B cell (primary cell): ENCODE results near the gene LRTM2. TPM values are rescaled to one million over a fixed set of nuclear protein-coding genes. Genes with fewer than 3 reads are reported as not detected.

Source experiments
- ATAC-seq: fragments of 200-7000 bp; cut with Tn5 transposase; one replicate; pipeline ENCODE4 v1.10.0; 2021; ENCODE audit warnings: low read depth, mild to moderate bottlenecking, moderate number of reproducible peaks, moderate library complexity
- CTCF ChIA-PET: fragments of 350-600 bp; sonication (Branson Sonifier 250); formaldehyde crosslinking; loops from one replicate; lab custom pipeline; 2021; ENCODE audit warnings: antibody characterized with exemption, inconsistent platforms; lab: Charles Lee
- POLR2A ChIA-PET: fragments of 350-600 bp; sonication (Branson Sonifier 250); formaldehyde crosslinking; loops from one replicate; lab custom pipeline; 2021; ENCODE audit warnings: antibody characterized with exemption; lab: Charles Lee
- DNase-seq: peaks from one replicate; pipeline ENCODE4 v3.0.0; 2013
- H2AFZ ChIP-seq: 2 replicates; pipeline ENCODE4 v1.6.1; 2012; ENCODE audit warnings: mild to moderate bottlenecking, low read depth, low read length; ENCODE audit not compliant: insufficient read depth, poor library complexity, severe bottlenecking
- H3K27ac ChIP-seq, 2 donors: 1 replicate in 1 of 2; 2 replicates in 1 of 2; pipeline ENCODE4 v1.5.1; 2012 to 2013; ENCODE audit warnings: low read length in 2 of 2, mild to moderate bottlenecking in 2 of 2, moderate library complexity in 1 of 2
- H3K27me3 ChIP-seq, 4 experiments: fragments of 200-600 bp in 1 of 4; sonication (generic) in 1 of 4; replicated peaks in 1 of 4; 1 replicate in 2 of 4; 2 replicates in 2 of 4; pipeline versions ENCODE4 v1.6.1 to v1.7.0; 2013 to 2016; ENCODE audit warnings: low read length in 3 of 4, mild to moderate bottlenecking in 2 of 4, mixed read lengths in 1 of 4, moderate library complexity in 1 of 4; ENCODE audit not compliant: insufficient read depth in 4 of 4, control insufficient read depth in 3 of 4; ENCODE audit errors: control extremely low read depth in 1 of 4
- H3K36me3 ChIP-seq, 2 experiments: replicated peaks in 1 of 2; 1 replicate in 1 of 2; 2 replicates in 1 of 2; pipeline versions ENCODE4 v1.6.1 to v1.7.1; 2013; ENCODE audit warnings: low read length in 1 of 2; ENCODE audit not compliant: insufficient read depth in 2 of 2, control insufficient read depth in 1 of 2; ENCODE audit errors: control extremely low read depth in 1 of 2, extremely low read depth in 1 of 2
- H3K4me1 ChIP-seq, 2 donors: fragments of 200-600 bp in 1 of 2; sonication (generic) in 1 of 2; 1 replicate in 1 of 2; 2 replicates in 1 of 2; pipeline versions ENCODE4 v1.5.1 to v1.6.1; 2013 to 2017; ENCODE audit warnings: low read length in 2 of 2; ENCODE audit not compliant: control insufficient read depth in 2 of 2, insufficient read depth in 2 of 2
- H3K4me2 ChIP-seq: replicated peaks from 2 replicates; pipeline ENCODE3; 2012; ENCODE audit warnings: mild to moderate bottlenecking, low read depth, low read length; ENCODE audit not compliant: poor library complexity, severe bottlenecking
- H3K4me3 ChIP-seq, 5 experiments: fragments of 200-600 bp in 1 of 5; sonication (generic) in 1 of 5; 1 replicate in 3 of 5; 2 replicates in 2 of 5; pipeline versions ENCODE4 v1.5.1 to v1.7.0; 2011 to 2016; ENCODE audit warnings: low read length in 4 of 5, mild to moderate bottlenecking in 4 of 5, low read depth in 2 of 5, control low read depth in 1 of 5, moderate library complexity in 1 of 5; ENCODE audit not compliant: insufficient read depth in 1 of 5; ENCODE audit errors: control extremely low read depth in 1 of 5, extremely low read depth in 1 of 5
- H3K79me2 ChIP-seq: fragments of 200-600 bp; sonication (generic); one replicate; pipeline ENCODE4 v1.6.0; 2016; ENCODE audit warnings: low read length; ENCODE audit not compliant: control insufficient read depth, insufficient read depth
- H3K9ac ChIP-seq: fragments of 200-600 bp; sonication (generic); 2 replicates; pipeline ENCODE4 v1.6.1; 2017; ENCODE audit warnings: mild to moderate bottlenecking, low read length, moderate library complexity
- H3K9me3 ChIP-seq, 3 donors: one replicate each; pipeline versions ENCODE4 v1.6.1 to v1.7.1; 2013; ENCODE audit warnings: low read length in 2 of 3; ENCODE audit not compliant: control insufficient read depth in 2 of 3, insufficient read depth in 1 of 3; ENCODE audit errors: control extremely low read depth in 1 of 3
- H4K20me1 ChIP-seq: 2 replicates; pipeline ENCODE4 v1.6.0; 2012; ENCODE audit warnings: mild to moderate bottlenecking, low read length; ENCODE audit not compliant: insufficient read depth, control insufficient read depth, poor library complexity, severe bottlenecking
- H3K27ac Mint-ChIP-seq: one replicate; pipeline ENCODE4 v1.8.0; 2021; ENCODE audit warnings: mixed read lengths
- H3K27me3 Mint-ChIP-seq: one replicate; pipeline ENCODE4 v1.8.0; 2021; ENCODE audit warnings: mixed read lengths
- H3K4me1 Mint-ChIP-seq: one replicate; pipeline ENCODE4 v1.8.0; 2021; ENCODE audit warnings: mixed read lengths
- H3K4me3 Mint-ChIP-seq: one replicate; pipeline ENCODE4 v1.8.0; 2021; ENCODE audit warnings: mixed read lengths
- H3K9me3 Mint-ChIP-seq: one replicate; pipeline ENCODE4 v1.8.0; 2022; ENCODE audit warnings: mixed read lengths; ENCODE audit not compliant: insufficient read depth
- EZH2 ChIP-seq: IDR thresholded peaks from 2 replicates; pipeline ENCODE4 v1.6.1; 2012; ENCODE audit warnings: borderline replicate concordance, low read depth, mild to moderate bottlenecking, moderate library complexity, low read length; ENCODE audit not compliant: insufficient read depth, poor library complexity, severe bottlenecking
- WGBS: methylation state at CpG from one replicate; pipeline ENCODE4 v1.1.5; 2013; ENCODE audit warnings: missing lambda C conversion rate; ENCODE audit not compliant: insufficient coverage; 5-methylcytosine and 5-hydroxymethylcytosine counted together
- intact Hi-C: fragments of 100-400 bp; cut with micrococcal nuclease; formaldehyde crosslinking; loops from one replicate; pipeline ENCODE4 v1.10.0; 2022
- polyA plus RNA-seq: library from polyadenylated mRNA; depleted of rRNA; stranded (reverse); fragments of >200 nt; gene quantifications from 2 replicates; pipeline ENCODE4 v1.2.3, GENCODE V29; 2012
- total RNA-seq, 2 donors: library from RNA; stranded (reverse); fragments of 120-200 nt in 1 of 2; gene quantifications; 1 replicate in 1 of 2; 2 replicates in 1 of 2; pipeline versions ENCODE4 v1.2.3 to v1.2.4, GENCODE V29; 2013 to 2022
- TF ChIP-seq, protein P1 (sequence below): fragments of 200-600 bp; IDR thresholded peaks from one replicate; pipeline ENCODE4 v1.8.0; 2022; ENCODE audit warnings: antibody characterized with exemption, mild to moderate bottlenecking

LRTM2 gene
- total and polyA plus RNA-seq, 2 donors (not counting 1 experiment from before 2014, with no cell fraction given), result not detected

DNA sequence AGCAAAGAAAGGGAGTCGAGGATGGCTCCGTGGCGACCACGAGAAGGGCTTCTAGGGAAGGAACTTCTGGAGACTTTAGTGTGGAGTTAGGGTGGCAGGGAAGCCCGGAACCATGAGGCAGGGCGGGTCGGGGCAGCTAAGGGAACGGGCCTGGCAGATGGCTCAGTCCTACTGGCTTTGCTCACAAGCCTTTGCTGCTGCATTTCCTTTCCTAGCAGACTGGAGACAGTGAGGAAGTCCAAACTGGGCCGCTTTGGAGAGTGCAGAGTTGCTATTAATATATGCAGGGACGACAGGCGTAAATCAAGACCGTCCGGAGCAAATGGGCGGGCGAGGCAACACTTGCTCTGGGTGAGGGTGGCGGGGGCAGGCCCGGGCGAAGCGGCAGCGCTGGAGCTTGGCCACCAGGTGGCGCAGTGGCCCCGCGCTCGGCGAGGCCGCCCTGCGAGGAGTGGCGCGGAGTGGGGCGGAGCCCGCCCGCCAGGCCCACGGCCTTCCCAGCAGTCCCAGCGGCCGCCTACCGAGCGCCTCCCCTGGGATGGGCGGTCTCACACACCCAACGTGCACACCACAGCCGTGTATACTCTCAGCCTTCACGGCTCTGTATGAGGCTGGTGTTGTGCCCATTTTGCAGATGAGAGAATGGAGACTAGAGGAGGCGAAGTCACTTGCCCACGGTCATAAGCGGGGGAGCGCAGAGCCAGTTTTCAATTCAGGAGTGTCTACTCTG is 24.4 kb upstream of the LRTM2 start:
- Mint-ChIP-seq H3K27me3 (no peaks in the 10 kb centered on the region), H3K9me3 (no peaks in the 10 kb centered on the region), H3K27ac (peak overlapping the region; percentile 97), H3K4me3 (peak overlapping the region; percentile 98), H3K4me1 (peaks cover 33% of the 10 kb centered on the region)
- Histone ChIP-seq H3K36me3 (no peaks in the 10 kb centered on the region), H3K27ac (peak overlapping the region; percentile 67 to 83), H4K20me1 (no peaks in the 10 kb centered on the region), H2AFZ (peak overlapping the region; percentile 88), H3K4me3 (peak overlapping the region; percentile 64 to 88 (median 67)), H3K27me3 (no peaks in the 10 kb centered on the region), H3K9me3 (no peaks in the 10 kb centered on the region), H3K4me1 (peaks cover 14 to 37% of the 10 kb centered on the region in 2 donors), H3K9ac (peak overlapping the region; percentile 80), H3K4me2 (peak overlapping the region; percentile 94), H3K79me2 (no peaks in the 10 kb centered on the region)
- intact Hi-C loops, result loop anchor here (1.0 kb wide), 6 partner anchors 8 to 495 kb away; partner anchors contain the start of gene DCP1B
- ChIA-PET POLR2A (interaction anchor here (1.6 to 1.7 kb wide), 2 partner anchors 128 to 144 kb away, joined by 6 to 17 read pairs; no protein-coding TSS in a partner anchor), CTCF (interaction anchor here (0.6 to 15.6 kb wide), 11 partner anchors 104 to 411 kb away, joined by 3 to 620 read pairs (median 4); partner anchors contain the start of gene CACNA2D4)
- TF ChIP-seq, protein P1, sequence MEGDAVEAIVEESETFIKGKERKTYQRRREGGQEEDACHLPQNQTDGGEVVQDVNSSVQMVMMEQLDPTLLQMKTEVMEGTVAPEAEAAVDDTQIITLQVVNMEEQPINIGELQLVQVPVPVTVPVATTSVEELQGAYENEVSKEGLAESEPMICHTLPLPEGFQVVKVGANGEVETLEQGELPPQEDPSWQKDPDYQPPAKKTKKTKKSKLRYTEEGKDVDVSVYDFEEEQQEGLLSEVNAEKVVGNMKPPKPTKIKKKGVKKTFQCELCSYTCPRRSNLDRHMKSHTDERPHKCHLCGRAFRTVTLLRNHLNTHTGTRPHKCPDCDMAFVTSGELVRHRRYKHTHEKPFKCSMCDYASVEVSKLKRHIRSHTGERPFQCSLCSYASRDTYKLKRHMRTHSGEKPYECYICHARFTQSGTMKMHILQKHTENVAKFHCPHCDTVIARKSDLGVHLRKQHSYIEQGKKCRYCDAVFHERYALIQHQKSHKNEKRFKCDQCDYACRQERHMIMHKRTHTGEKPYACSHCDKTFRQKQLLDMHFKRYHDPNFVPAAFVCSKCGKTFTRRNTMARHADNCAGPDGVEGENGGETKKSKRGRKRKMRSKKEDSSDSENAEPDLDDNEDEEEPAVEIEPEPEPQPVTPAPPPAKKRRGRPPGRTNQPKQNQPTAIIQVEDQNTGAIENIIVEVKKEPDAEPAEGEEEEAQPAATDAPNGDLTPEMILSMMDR, result peak; percentile 90
- no peak for TF ChIP-seq EZH2
- DNase-seq, result peak; percentile 95
- 11% methylated on average over 39 of the region's 45 CpGs for WGBS
- peak; percentile 92 for ATAC-seq
